GM12892 (cell line): ENCODE results near the gene SPATA46.

ENCODE experiments used
- POLR2A ChIP-seq: IDR thresholded peaks from 2 replicates; pipeline ENCODE4 v1.6.1; 2011; ENCODE audit warnings: low read depth, low read length, control low read depth
- POLR2AphosphoS5 ChIP-seq: IDR thresholded peaks from 2 replicates; pipeline ENCODE4 v1.6.1; 2011; ENCODE audit warnings: low read depth, low read length, control low read depth
- TAF1 ChIP-seq: IDR thresholded peaks from 2 replicates; pipeline ENCODE4 v1.6.1; 2011; ENCODE audit warnings: low read depth, mild to moderate bottlenecking, control low read depth, low read length, borderline replicate concordance

DNA sequence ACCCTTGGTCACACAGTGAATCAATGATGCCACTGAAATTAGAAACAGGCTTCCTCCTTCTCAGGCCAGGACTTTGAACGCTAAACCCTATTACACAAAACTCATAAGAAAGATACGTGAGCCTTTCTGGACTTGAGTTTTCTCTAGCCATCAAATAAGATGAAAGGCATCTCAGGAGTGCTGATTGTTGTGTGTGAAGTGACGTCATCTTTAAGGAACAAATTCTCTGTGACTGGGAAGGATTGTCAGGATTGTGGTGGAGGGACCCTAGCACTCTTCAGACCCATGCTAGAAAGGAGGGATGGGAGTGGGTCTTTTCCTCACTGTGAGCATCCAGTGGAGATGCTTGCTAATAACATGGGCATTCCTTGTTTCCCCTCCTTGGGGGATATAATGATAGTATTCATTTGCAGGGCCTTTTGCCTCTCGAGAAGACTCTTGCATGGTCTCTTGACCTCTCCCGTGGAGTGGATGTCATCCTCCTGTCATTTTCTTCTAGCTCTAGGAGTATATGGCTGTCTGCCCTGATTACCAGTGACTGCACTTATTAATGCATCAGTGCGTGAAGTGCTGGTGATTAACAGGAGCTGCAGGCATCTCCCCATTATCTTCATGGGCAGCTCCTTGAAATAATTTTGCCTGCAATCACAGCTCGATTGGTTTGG is 39.9 kb downstream of the SPATA46 start:
- TF ChIP-seq POLR2A (no peak), TAF1 (no peak), POLR2AphosphoS5 (no peak)
